Stomach (tissue), 4 donors: ENCODE results near the gene FZD4.

Experiments
- POLR2A ChIP-seq, 4 donors: fragments of 450-650 bp; IDR thresholded peaks; one replicate each; pipeline ENCODE4 v1.6.1; 2016; ENCODE audit warnings: antibody characterized with exemption in 4 of 4, control low read depth in 2 of 4, mild to moderate bottlenecking in 1 of 4, moderate library complexity in 1 of 4
- TF ChIP-seq, protein P1 (sequence below), 7 experiments: fragments of 450-650 bp in 4 of 7; fragments of 200-600 bp in 3 of 7; sonication (generic) in 3 of 7; IDR thresholded peaks; one replicate each; pipeline ENCODE4 v1.5.1; 2016 to 2019; ENCODE audit warnings: antibody characterized with exemption in 7 of 7, control low read depth in 2 of 7, mild to moderate bottlenecking in 1 of 7

DNA sequence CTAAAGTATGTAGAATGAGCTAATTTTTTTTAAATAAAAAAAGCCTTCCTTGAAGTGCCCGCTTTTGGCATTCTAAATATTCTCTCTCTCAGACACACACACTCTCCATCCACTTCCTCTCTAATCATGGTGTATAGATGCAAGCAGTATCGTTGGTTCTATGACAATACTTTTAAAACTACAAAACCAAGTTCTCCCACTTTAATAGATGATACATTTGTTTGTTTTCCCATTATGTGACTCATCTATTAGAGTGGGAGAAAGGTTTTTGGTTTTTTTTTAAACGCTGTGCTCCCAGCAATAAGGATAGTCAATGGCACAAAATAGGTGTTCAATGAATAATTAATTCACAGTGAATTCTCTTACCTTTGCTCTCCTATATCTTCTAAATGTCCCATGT, 44.6 kb downstream of the FZD4 start:
- TF ChIP-seq, protein P1, sequence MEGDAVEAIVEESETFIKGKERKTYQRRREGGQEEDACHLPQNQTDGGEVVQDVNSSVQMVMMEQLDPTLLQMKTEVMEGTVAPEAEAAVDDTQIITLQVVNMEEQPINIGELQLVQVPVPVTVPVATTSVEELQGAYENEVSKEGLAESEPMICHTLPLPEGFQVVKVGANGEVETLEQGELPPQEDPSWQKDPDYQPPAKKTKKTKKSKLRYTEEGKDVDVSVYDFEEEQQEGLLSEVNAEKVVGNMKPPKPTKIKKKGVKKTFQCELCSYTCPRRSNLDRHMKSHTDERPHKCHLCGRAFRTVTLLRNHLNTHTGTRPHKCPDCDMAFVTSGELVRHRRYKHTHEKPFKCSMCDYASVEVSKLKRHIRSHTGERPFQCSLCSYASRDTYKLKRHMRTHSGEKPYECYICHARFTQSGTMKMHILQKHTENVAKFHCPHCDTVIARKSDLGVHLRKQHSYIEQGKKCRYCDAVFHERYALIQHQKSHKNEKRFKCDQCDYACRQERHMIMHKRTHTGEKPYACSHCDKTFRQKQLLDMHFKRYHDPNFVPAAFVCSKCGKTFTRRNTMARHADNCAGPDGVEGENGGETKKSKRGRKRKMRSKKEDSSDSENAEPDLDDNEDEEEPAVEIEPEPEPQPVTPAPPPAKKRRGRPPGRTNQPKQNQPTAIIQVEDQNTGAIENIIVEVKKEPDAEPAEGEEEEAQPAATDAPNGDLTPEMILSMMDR (IDR thresholded peaks at IDR 0.05), result no peak
- no peak for TF ChIP-seq POLR2A (IDR thresholded peaks at IDR 0.05)
